Occipital lobe (tissue), 2 donors: ENCODE measurements around the gene DAD1. TPM values are rescaled to one million over a fixed set of nuclear protein-coding genes. Genes with fewer than 3 reads are reported as not detected.
"Not testable (repeated sequence)": the region's sequence is repeated elsewhere in the genome, so short reads cannot be mapped to it uniquely, and the experiment has no call there.

ENCODE experiments used
- DNase-seq: peaks from one replicate; lab custom pipeline; 2025; lab: John Stamatoyannopoulos, UW
- total RNA-seq: library from RNA; depleted of rRNA; stranded (reverse); fragments of >200 nt; gene quantifications from one replicate; pipeline ENCODE4 v1.2.3, GENCODE V29; 2014

The DAD1 gene
- total RNA-seq, 1 donor from 2014 or later = 72.5 TPM

- peak; percentile 11 for DNase-seq
These were observed 9.8 kb upstream of the DAD1 start for GRCh38 chr14:22598896-22599244.

- DNase-seq = peak; percentile 71
These were observed 9.3 kb upstream of the DAD1 start, which contains the start of gene ABHD4 for GRCh38 chr14:22598099-22598895. Gene ABHD4, plus strand, starts transcription at chr14:22598300. Its CDS starts 7 bp downstream, at chr14:22598307.

- no peak for DNase-seq
These were observed 8.7 kb upstream of the DAD1 start for GRCh38 chr14:22597771-22598098.

- no peak for DNase-seq
These were observed 8.2 kb upstream of the DAD1 start for GRCh38 chr14:22597265-22597664.

GRCh38 chr14:22596354-22596879 is 7.4 kb upstream of the DAD1 start:
- DNase-seq = no peak

GRCh38 chr14:22594156-22594716 is 5.2 kb upstream of the DAD1 start:
- DNase-seq = no peak

GRCh38 chr14:22593601-22594000 is 4.6 kb upstream of the DAD1 start:
- DNase-seq = no peak

- DNase-seq = no peak
These were observed 4.2 kb upstream of the DAD1 start for GRCh38 chr14:22593189-22593588.

- DNase-seq = no peak
These were observed 413 bp downstream of the DAD1 start for GRCh38 chr14:22588526-22589095.

GRCh38 chr14:22587677-22588422 is 1.2 kb downstream of the DAD1 start:
- not testable (repeated sequence) for DNase-seq

GRCh38 chr14:22587247-22587646 is 1.8 kb downstream of the DAD1 start:
- DNase-seq = no peak

GRCh38 chr14:22583994-22584393 is 5.0 kb downstream of the DAD1 start:
- no peak for DNase-seq

GRCh38 chr14:22580625-22581024 is 8.4 kb downstream of the DAD1 start:
- DNase-seq = no peak

- no peak for DNase-seq
These were observed 9.1 kb downstream of the DAD1 start for GRCh38 chr14:22579881-22580280.

- DNase-seq = no peak
These were observed 9.8 kb downstream of the DAD1 start for GRCh38 chr14:22579236-22579635.

GRCh38 chr14:22577334-22577908 is 11.6 kb downstream of the DAD1 start:
- no peak for DNase-seq

GRCh38 chr14:22573804-22574203 is 15.2 kb downstream of the DAD1 start:
- DNase-seq = no peak

- no peak for DNase-seq
These were observed 16.4 kb downstream of the DAD1 start for GRCh38 chr14:22572562-22573058.

- DNase-seq = peak; percentile 18
These were observed 18.7 kb downstream of the DAD1 start for GRCh38 chr14:22570132-22570949.

- DNase-seq = no peak
These were observed 19.3 kb downstream of the DAD1 start for GRCh38 chr14:22569737-22570131.
